Neural progenitor cell (in vitro differentiated cells): ENCODE measurements around the gene SKAP2.

Experiments used
- CTCF ChIP-seq: fragments of 200-600 bp; sonication (generic); IDR thresholded peaks from 2 replicates; pipeline ENCODE4 v1.5.1; 2017; ENCODE audit warnings: antibody characterized with exemption, mild to moderate bottlenecking
- EZH2phosphoT487 ChIP-seq: fragments of 200-600 bp; sonication (generic); IDR thresholded peaks from 2 replicates; pipeline ENCODE4 v1.6.1; 2017; ENCODE audit warnings: antibody characterized with exemption

- TF ChIP-seq CTCF (no peak), EZH2phosphoT487 (no peak)
These were observed 35.9 kb upstream of the SKAP2 start for GRCh38 chr7:26900251-26900650.
